ENCODE data around the gene OR7C1. TPM values are rescaled to one million over a fixed set of nuclear protein-coding genes. Genes with fewer than 3 reads are reported as not detected.

The OR7C1 gene
- total and polyA plus RNA-seq, 2 of the 13 experiments (the other 11 are each of a cell fraction or from before 2014, with no cell fraction given): not detected

DNA sequence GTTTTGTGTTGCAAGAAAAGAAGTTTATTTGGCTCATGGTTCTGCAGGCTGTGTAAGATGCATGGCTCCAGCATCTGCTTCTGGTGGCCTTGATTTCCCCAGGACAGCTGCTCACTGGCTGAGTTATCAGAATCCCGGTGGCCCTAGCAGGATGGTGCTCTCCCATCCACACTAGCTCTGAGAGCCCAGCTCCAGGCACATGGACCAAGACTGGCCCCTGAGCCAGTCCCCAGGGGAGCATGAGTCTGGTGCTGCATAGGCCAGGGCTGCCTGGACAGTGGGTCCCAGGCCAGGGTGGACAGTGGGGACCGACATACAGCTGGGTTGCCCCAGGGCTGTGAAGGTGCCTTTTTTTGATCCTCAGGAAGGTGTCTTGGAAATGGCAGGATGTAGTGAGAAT is 67.0 kb downstream of the OR7C1 start:
- FAIRE-seq (no peak), DNase-seq (ENCODE audit: low spot score) (no peak), ATAC-seq (no peak)
- Histone ChIP-seq H2AFZ (ENCODE audit: low read length) (no peak overlapping the region), H3K4me2 (ENCODE audit: low read depth, low read length) (no peak overlapping the region), H3K27me3 (ENCODE audit: control insufficient read depth in 1 of 2, insufficient read depth in 2 of 2, low read length in 2 of 2) (peaks cover 0 to 2% of the 10 kb centered on the region in 2 experiments; a peak in 2 of 5 replicates), H3K79me2 (ENCODE audit: insufficient read depth, low read length) (no peaks in the 10 kb centered on the region), H3K9ac (ENCODE audit: insufficient read depth, low read depth, low read length) (no peak overlapping the region), H3K9me3 (ENCODE audit: low read length) (no peaks in the 10 kb centered on the region), H3K4me3 (replicated peaks in 1 of 3; ENCODE audit: insufficient read depth in 1 of 3, low read depth in 2 of 3, low read length in 3 of 3) (no peak overlapping the region), H3K36me3 (replicated peaks in 1 of 2; ENCODE audit: control insufficient read depth in 1 of 2, insufficient read depth in 2 of 2, low read length in 2 of 2) (no peaks in the 10 kb centered on the region), H3K27ac (ENCODE audit: extremely low read length, insufficient read depth, low read length) (no peak overlapping the region), H3K4me1 (ENCODE audit: insufficient read depth, low read length) (no peaks in the 10 kb centered on the region), H4K20me1 (ENCODE audit: insufficient read depth, low read length) (no peaks in the 10 kb centered on the region)
- no TSS peak for BruUV-seq (replicated peaks)
- in situ Hi-C loops (cut with HindIII; ENCODE audit: extremely low pct_ligation_motif_present, low pct_unique_long_range_greater_than_20kb): no loop called here
- ChIA-PET CTCF (ENCODE audit: low intra/inter-chr PET ratio, low total read pairs) (no interaction called here), POLR2A (no interaction called here)
- TF ChIP-seq, protein P1, sequence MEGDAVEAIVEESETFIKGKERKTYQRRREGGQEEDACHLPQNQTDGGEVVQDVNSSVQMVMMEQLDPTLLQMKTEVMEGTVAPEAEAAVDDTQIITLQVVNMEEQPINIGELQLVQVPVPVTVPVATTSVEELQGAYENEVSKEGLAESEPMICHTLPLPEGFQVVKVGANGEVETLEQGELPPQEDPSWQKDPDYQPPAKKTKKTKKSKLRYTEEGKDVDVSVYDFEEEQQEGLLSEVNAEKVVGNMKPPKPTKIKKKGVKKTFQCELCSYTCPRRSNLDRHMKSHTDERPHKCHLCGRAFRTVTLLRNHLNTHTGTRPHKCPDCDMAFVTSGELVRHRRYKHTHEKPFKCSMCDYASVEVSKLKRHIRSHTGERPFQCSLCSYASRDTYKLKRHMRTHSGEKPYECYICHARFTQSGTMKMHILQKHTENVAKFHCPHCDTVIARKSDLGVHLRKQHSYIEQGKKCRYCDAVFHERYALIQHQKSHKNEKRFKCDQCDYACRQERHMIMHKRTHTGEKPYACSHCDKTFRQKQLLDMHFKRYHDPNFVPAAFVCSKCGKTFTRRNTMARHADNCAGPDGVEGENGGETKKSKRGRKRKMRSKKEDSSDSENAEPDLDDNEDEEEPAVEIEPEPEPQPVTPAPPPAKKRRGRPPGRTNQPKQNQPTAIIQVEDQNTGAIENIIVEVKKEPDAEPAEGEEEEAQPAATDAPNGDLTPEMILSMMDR (CRISPR knock-in tag; IDR thresholded peaks at IDR 0.05): no peak
- TF ChIP-seq TBL1XR1 (IDR thresholded peaks at IDR 0.05; ENCODE audit: borderline replicate concordance, low read length, partially characterized antibody): no peak
- TF ChIP-seq ZNF614 (CRISPR knock-in tag; IDR thresholded peaks at IDR 0.05; ENCODE audit: borderline replicate concordance): no peak
- no peak for TF ChIP-seq ZFP82 (CRISPR knock-in tag; IDR thresholded peaks at IDR 0.05; ENCODE audit: borderline replicate concordance)
- TF ChIP-seq, protein P2, sequence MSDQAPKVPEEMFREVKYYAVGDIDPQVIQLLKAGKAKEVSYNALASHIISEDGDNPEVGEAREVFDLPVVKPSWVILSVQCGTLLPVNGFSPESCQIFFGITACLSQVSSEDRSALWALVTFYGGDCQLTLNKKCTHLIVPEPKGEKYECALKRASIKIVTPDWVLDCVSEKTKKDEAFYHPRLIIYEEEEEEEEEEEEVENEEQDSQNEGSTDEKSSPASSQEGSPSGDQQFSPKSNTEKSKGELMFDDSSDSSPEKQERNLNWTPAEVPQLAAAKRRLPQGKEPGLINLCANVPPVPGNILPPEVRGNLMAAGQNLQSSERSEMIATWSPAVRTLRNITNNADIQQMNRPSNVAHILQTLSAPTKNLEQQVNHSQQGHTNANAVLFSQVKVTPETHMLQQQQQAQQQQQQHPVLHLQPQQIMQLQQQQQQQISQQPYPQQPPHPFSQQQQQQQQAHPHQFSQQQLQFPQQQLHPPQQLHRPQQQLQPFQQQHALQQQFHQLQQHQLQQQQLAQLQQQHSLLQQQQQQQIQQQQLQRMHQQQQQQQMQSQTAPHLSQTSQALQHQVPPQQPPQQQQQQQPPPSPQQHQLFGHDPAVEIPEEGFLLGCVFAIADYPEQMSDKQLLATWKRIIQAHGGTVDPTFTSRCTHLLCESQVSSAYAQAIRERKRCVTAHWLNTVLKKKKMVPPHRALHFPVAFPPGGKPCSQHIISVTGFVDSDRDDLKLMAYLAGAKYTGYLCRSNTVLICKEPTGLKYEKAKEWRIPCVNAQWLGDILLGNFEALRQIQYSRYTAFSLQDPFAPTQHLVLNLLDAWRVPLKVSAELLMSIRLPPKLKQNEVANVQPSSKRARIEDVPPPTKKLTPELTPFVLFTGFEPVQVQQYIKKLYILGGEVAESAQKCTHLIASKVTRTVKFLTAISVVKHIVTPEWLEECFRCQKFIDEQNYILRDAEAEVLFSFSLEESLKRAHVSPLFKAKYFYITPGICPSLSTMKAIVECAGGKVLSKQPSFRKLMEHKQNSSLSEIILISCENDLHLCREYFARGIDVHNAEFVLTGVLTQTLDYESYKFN (CRISPR knock-in tag; conservative IDR thresholded peaks at IDR 0.05): no peak
- no peak for TF ChIP-seq ZFAT (CRISPR knock-in tag; conservative IDR thresholded peaks at IDR 0.05)
- no peak for TF ChIP-seq ZNF501 (CRISPR knock-in tag; IDR thresholded peaks at IDR 0.05)
- no peak for TF ChIP-seq SP2 (CRISPR knock-in tag; IDR thresholded peaks at IDR 0.05)
- intact Hi-C loops (cut with micrococcal nuclease; ENCODE audit: unreplicated experiment): no loop called here
- WGBS (ENCODE audit: low lambda C conversion rate): 0% methylated on average over 1 of the region's 2 CpGs
